IMR-90 (cell line): ENCODE data around the gene TOR4A. TPM values are rescaled to one million over a fixed set of nuclear protein-coding genes. Genes with fewer than 3 reads are reported as not detected.
A peak's percentile ranks its signal among the peaks of the same experiment; 100 is the strongest.

Source experiments
- ATAC-seq: fragments of 200-7000 bp; cut with Tn5 transposase; 2 replicates; pipeline ENCODE4 v1.9.1; 2020; ENCODE audit warnings: low read depth, mild to moderate bottlenecking, moderate library complexity
- BruUV-seq: library from RNA; stranded (reverse); fragments of 400-500 nt; replicated peaks from 2 replicates; lab custom pipeline; 2021; lab: Mats Ljungman, UMichigan
- CTCF ChIA-PET: fragments of 300-600 bp; formaldehyde crosslinking; extraction: SDS; loops from one replicate; lab custom pipeline; 2021; ENCODE audit warnings: antibody characterized with exemption; lab: Yijun Ruan, JAX
- POLR2A ChIA-PET: fragments of 300-600 bp; sonication (Branson Sonifier 250); formaldehyde crosslinking; loops from one replicate; lab custom pipeline; 2022; ENCODE audit warnings: antibody characterized with exemption; ENCODE audit not compliant: unreplicated experiment; lab: Charles Lee
- DNase-seq: peaks from one replicate; pipeline ENCODE4 v3.0.0; 2013
- H2AFZ ChIP-seq: replicated peaks from 2 replicates; pipeline ENCODE3; 2013; ENCODE audit warnings: low read length, mild to moderate bottlenecking; ENCODE audit not compliant: poor library complexity
- H2AK5ac ChIP-seq: 2 replicates; pipeline ENCODE4 v1.6.1; 2013; ENCODE audit warnings: low read depth, low read length, inconsistent platforms
- H2AK9ac ChIP-seq: replicated peaks from 2 replicates; pipeline ENCODE3; 2013; ENCODE audit warnings: mild to moderate bottlenecking, low read depth, low read length, moderate library complexity; ENCODE audit not compliant: poor library complexity
- H2BK120ac ChIP-seq: 2 replicates; pipeline ENCODE4 v1.6.1; 2013; ENCODE audit warnings: low read depth, low read length, inconsistent platforms
- H2BK15ac ChIP-seq: 3 replicates; pipeline ENCODE4 v1.6.1; 2013; ENCODE audit warnings: low read depth, low read length, inconsistent platforms
- H2BK20ac ChIP-seq: 2 replicates; pipeline ENCODE4 v1.6.1; 2013; ENCODE audit warnings: low read depth, mild to moderate bottlenecking, inconsistent platforms, low read length, moderate library complexity
- H2BK5ac ChIP-seq: 2 replicates; pipeline ENCODE4 v1.6.1; 2013; ENCODE audit warnings: mild to moderate bottlenecking, low read depth, low read length, inconsistent platforms; ENCODE audit not compliant: poor library complexity, severe bottlenecking
- H3K14ac ChIP-seq: replicated peaks from 2 replicates; pipeline ENCODE4 v1.6.1; 2013; ENCODE audit warnings: low read depth, low read length, inconsistent platforms
- H3K18ac ChIP-seq: 2 replicates; pipeline ENCODE4 v1.6.1; 2013; ENCODE audit warnings: low read depth, low read length, control low read depth
- H3K23ac ChIP-seq: 2 replicates; pipeline ENCODE4 v1.6.1; 2013; ENCODE audit warnings: low read depth, low read length, inconsistent platforms
- H3K27ac ChIP-seq: 2 replicates; pipeline ENCODE4 v1.5.1; 2013; ENCODE audit warnings: mild to moderate bottlenecking, control low read depth, low read length; ENCODE audit not compliant: insufficient read depth
- H3K27me3 ChIP-seq: 2 replicates; pipeline ENCODE4 v1.6.1; 2013; ENCODE audit warnings: low read length; ENCODE audit not compliant: control insufficient read depth, insufficient read depth
- H3K36me3 ChIP-seq: 2 replicates; pipeline ENCODE4 v1.6.1; 2013; ENCODE audit warnings: low read length, mixed read lengths; ENCODE audit not compliant: control insufficient read depth, insufficient read depth
- H3K4ac ChIP-seq: 2 replicates; pipeline ENCODE4 v1.6.1; 2013; ENCODE audit warnings: low read depth, low read length, inconsistent platforms
- H3K4me1 ChIP-seq: 2 replicates; pipeline ENCODE4 v1.6.1; 2013; ENCODE audit warnings: low read length, mixed read lengths; ENCODE audit not compliant: control insufficient read depth, insufficient read depth
- H3K4me2 ChIP-seq: 2 replicates; pipeline ENCODE4 v1.6.1; 2013; ENCODE audit warnings: low read depth, mild to moderate bottlenecking, control low read depth, low read length, moderate library complexity
- H3K4me3 ChIP-seq: 2 replicates; pipeline ENCODE4 v1.5.1; 2013; ENCODE audit warnings: low read depth, mild to moderate bottlenecking, control low read depth, low read length, moderate library complexity; ENCODE audit not compliant: insufficient read depth
- H3K56ac ChIP-seq: 2 replicates; pipeline ENCODE4 v1.6.1; 2013; ENCODE audit warnings: low read length, inconsistent platforms; ENCODE audit not compliant: insufficient read depth; ENCODE audit errors: extremely low read depth
- H3K79me1 ChIP-seq, 2 experiments: 2 replicates each; pipeline ENCODE4 v1.6.1; 2013; ENCODE audit warnings: low read length in 2 of 2, inconsistent platforms in 1 of 2, low read depth in 1 of 2
- H3K9ac ChIP-seq: 2 replicates; pipeline ENCODE4 v1.6.1; 2013; ENCODE audit warnings: low read depth, low read length, control low read depth
- H3K9me1 ChIP-seq: 2 replicates; pipeline ENCODE4 v1.6.1; 2013; ENCODE audit warnings: low read length, inconsistent platforms; ENCODE audit not compliant: insufficient read depth
- H3K9me3 ChIP-seq: 2 replicates; pipeline ENCODE4 v1.6.1; 2013; ENCODE audit warnings: low read length; ENCODE audit not compliant: control insufficient read depth, insufficient read depth
- H4K20me1 ChIP-seq: 2 replicates; pipeline ENCODE4 v1.6.1; 2013; ENCODE audit warnings: low read length, inconsistent platforms; ENCODE audit not compliant: insufficient read depth
- H4K5ac ChIP-seq: 2 replicates; pipeline ENCODE4 v1.6.1; 2013; ENCODE audit warnings: mild to moderate bottlenecking, low read depth, low read length, control low read depth
- H4K8ac ChIP-seq, 2 experiments: 2 replicates each; pipeline ENCODE4 v1.6.1; 2013; ENCODE audit warnings: low read depth in 2 of 2, low read length in 2 of 2, control low read depth in 1 of 2, inconsistent platforms in 1 of 2
- H4K91ac ChIP-seq: 2 replicates; pipeline ENCODE4 v1.6.1; 2013; ENCODE audit warnings: low read depth, low read length, inconsistent platforms; ENCODE audit not compliant: insufficient read depth
- BHLHE40 ChIP-seq: fragments of 150-350 bp; IDR thresholded peaks from 2 replicates; pipeline ENCODE4 v1.6.1; 2016; ENCODE audit warnings: mild to moderate bottlenecking, low read depth, low read length
- CEBPB ChIP-seq: IDR thresholded peaks from 2 replicates; pipeline ENCODE4 v1.6.1; 2012; ENCODE audit warnings: low read depth, low read length, improper control_type of control experiment
- CHD1 ChIP-seq: IDR thresholded peaks from 2 replicates; pipeline ENCODE4 v1.6.1; 2012; ENCODE audit warnings: low read depth, low read length, improper control_type of control experiment
- ELK1 ChIP-seq: fragments of 150-350 bp; IDR thresholded peaks from 2 replicates; pipeline ENCODE4 v1.6.1; 2016; ENCODE audit warnings: low read depth, mild to moderate bottlenecking, low read length, moderate library complexity, borderline replicate concordance
- FOS ChIP-seq: fragments of 150-350 bp; IDR thresholded peaks from 2 replicates; pipeline ENCODE4 v1.6.1; 2016; ENCODE audit warnings: low read depth, low read length
- MAFK ChIP-seq: IDR thresholded peaks from 2 replicates; pipeline ENCODE4 v1.6.1; 2012; ENCODE audit warnings: low read depth, low read length, improper control_type of control experiment
- MXI1 ChIP-seq: IDR thresholded peaks from 2 replicates; pipeline ENCODE4 v1.6.1; 2012; ENCODE audit warnings: low read depth, mild to moderate bottlenecking, low read length, moderate library complexity, borderline replicate concordance
- NFE2L2 ChIP-seq: fragments of 150-350 bp; IDR thresholded peaks from 2 replicates; pipeline ENCODE4 v1.6.1; 2016; ENCODE audit warnings: low read depth, mild to moderate bottlenecking, low read length
- POLR2A ChIP-seq: IDR thresholded peaks from 2 replicates; pipeline ENCODE4 v1.6.1; 2012; ENCODE audit warnings: mild to moderate bottlenecking, low read depth, low read length
- RAD21 ChIP-seq: IDR thresholded peaks from 2 replicates; pipeline ENCODE4 v1.6.1; 2012; ENCODE audit warnings: low read length, improper control_type of control experiment
- RCOR1 ChIP-seq: IDR thresholded peaks from 2 replicates; pipeline ENCODE4 v1.6.1; 2012; ENCODE audit warnings: mild to moderate bottlenecking, low read length, improper control_type of control experiment; ENCODE audit not compliant: insufficient replicate concordance
- RFX5 ChIP-seq: IDR thresholded peaks from 2 replicates; pipeline ENCODE4 v1.8.0; 2012; ENCODE audit warnings: low read depth, mild to moderate bottlenecking, low read length, moderate library complexity
- USF2 ChIP-seq: fragments of 150-350 bp; IDR thresholded peaks from 2 replicates; pipeline ENCODE4 v1.6.1; 2017; ENCODE audit warnings: mild to moderate bottlenecking, antibody characterized with exemption, low read length, low read depth
- WGBS, 2 experiments: methylation state at CpG; one replicate each; pipeline versions ENCODE4 v1.1.5 to v1.1.7; 2013; ENCODE audit warnings: missing lambda C conversion rate in 2 of 2; ENCODE audit not compliant: insufficient read length in 1 of 2; ENCODE audit errors: extremely low coverage in 2 of 2; 5-methylcytosine and 5-hydroxymethylcytosine counted together
- dilution Hi-C: fragments of 300-500 bp; cut with HindIII; formaldehyde crosslinking; loops from one replicate; pipeline ENCODE4 v1.14.3; 2018; ENCODE audit warnings: low sequenced_read_pairs; ENCODE audit not compliant: unreplicated experiment
- in situ Hi-C: fragments of 300-500 bp; cut with MboI; formaldehyde crosslinking; loops from 3 replicates; pipeline ENCODE4 v1.14.3; 2019; ENCODE audit warnings: low sequenced_read_pairs, inconsistent platforms, mixed read lengths
- intact Hi-C: fragments of 100-400 bp; cut with micrococcal nuclease; formaldehyde crosslinking; loops from 2 replicates; pipeline ENCODE4 v1.10.0; 2022
- polyA plus RNA-seq, 3 experiments: library from polyadenylated mRNA; depleted of rRNA; stranded (reverse); fragments of >200 nt; gene quantifications; 2 replicates each; pipeline ENCODE4 v1.2.3, GENCODE V29; 2012; ENCODE audit warnings: low replicate concordance in 1 of 3
- total RNA-seq: library from RNA; depleted of rRNA; stranded (reverse); fragments of >200 nt; gene quantifications from 2 replicates; pipeline ENCODE4 v1.2.3, GENCODE V29; 2012
- TF ChIP-seq, protein P1 (sequence below): conservative IDR thresholded peaks from 2 replicates; pipeline ENCODE4 v1.5.1; 2012; ENCODE audit warnings: mild to moderate bottlenecking, low read depth, low read length, improper control_type of control experiment

The TOR4A gene
- total and polyA plus RNA-seq, 2 of the 4 experiments (the other 2 are of a cell fraction) = 9.7 to 22.9 TPM

GRCh38 chr9:137242269-137243203, 35.0 kb upstream of the TOR4A start:
- peak overlapping the region; percentile 14 for H3K23ac ChIP-seq
- H4K91ac ChIP-seq = no peak overlapping the region
- peak overlapping the region; percentile 48; the same call in 1 of the 2 replicates for H3K14ac ChIP-seq
- DNase-seq (no peak), ATAC-seq (no peak)
- no peak overlapping the region for H2BK5ac ChIP-seq
- no peak overlapping the region for H3K18ac ChIP-seq
- H2BK20ac ChIP-seq = no peak overlapping the region
- H2AK5ac ChIP-seq = no peak overlapping the region; the same call in 1 of the 2 replicates
- peaks cover 9% of the 10 kb centered on the region; the same call in 1 of the 2 replicates for H3K4me1 ChIP-seq
- CTCF ChIA-PET = no interaction called here
- 62% methylated on average over 17 of the region's 36 CpGs; no CpG with 5 or more reads in 1 of the 2 experiments for WGBS, 2 experiments
- no peak overlapping the region for H2BK120ac ChIP-seq
- H3K56ac ChIP-seq = peak overlapping the region; percentile 59
- H3K9me1 ChIP-seq = peaks cover 4% of the 10 kb centered on the region
- H2AFZ ChIP-seq = no peak overlapping the region
- POLR2A ChIA-PET = no interaction called here
- peak overlapping the region; percentile 77; the same call in 1 of the 2 replicates for H3K27ac ChIP-seq
- H3K9ac ChIP-seq = peak overlapping the region; percentile 90
- H3K4me2 ChIP-seq = peak overlapping the region; percentile 94
- H3K4ac ChIP-seq = no peak overlapping the region
- H3K4me3 ChIP-seq = peak overlapping the region; percentile 50
- no TSS peak for BruUV-seq
- no peaks in the 10 kb centered on the region for H3K9me3 ChIP-seq
- H2BK15ac ChIP-seq = no peak overlapping the region
- intact Hi-C loops = no loop called here
- H4K8ac ChIP-seq = no peak overlapping the region
- no peak overlapping the region for H2AK9ac ChIP-seq
- peaks cover 19% of the 10 kb centered on the region for H3K36me3 ChIP-seq
- peaks cover 36% of the 10 kb centered on the region for H4K20me1 ChIP-seq
- peaks cover 9 to 44% of the 10 kb centered on the region in 2 experiments; a peak in 3 of 4 replicates for H3K79me1 ChIP-seq
- in situ Hi-C loops = no loop called here
- no peak overlapping the region for H4K5ac ChIP-seq
- dilution Hi-C loops = no loop called here
- no peaks in the 10 kb centered on the region for H3K27me3 ChIP-seq
- TF ChIP-seq CEBPB (no peak), MAFK (no peak), USF2 (no peak), BHLHE40 (no peak), MXI1 (no peak), POLR2A (no peak), FOS (no peak), RFX5 (no peak), NFE2L2 (no peak), RCOR1 (no peak), ELK1 (no peak), RAD21 (no peak), CHD1 (no peak; the same call in 1 of the 2 replicates)
- TF ChIP-seq, protein P1, sequence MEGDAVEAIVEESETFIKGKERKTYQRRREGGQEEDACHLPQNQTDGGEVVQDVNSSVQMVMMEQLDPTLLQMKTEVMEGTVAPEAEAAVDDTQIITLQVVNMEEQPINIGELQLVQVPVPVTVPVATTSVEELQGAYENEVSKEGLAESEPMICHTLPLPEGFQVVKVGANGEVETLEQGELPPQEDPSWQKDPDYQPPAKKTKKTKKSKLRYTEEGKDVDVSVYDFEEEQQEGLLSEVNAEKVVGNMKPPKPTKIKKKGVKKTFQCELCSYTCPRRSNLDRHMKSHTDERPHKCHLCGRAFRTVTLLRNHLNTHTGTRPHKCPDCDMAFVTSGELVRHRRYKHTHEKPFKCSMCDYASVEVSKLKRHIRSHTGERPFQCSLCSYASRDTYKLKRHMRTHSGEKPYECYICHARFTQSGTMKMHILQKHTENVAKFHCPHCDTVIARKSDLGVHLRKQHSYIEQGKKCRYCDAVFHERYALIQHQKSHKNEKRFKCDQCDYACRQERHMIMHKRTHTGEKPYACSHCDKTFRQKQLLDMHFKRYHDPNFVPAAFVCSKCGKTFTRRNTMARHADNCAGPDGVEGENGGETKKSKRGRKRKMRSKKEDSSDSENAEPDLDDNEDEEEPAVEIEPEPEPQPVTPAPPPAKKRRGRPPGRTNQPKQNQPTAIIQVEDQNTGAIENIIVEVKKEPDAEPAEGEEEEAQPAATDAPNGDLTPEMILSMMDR = no peak
